AG09319 (cell line): ENCODE measurements around the gene STAG1.

Experiments
- DNase-seq: peaks from one replicate; pipeline ENCODE4 v3.0.0-alpha.2; 2010; ENCODE audit warnings: low read depth; ENCODE audit errors: extremely low read depth
- TF ChIP-seq, protein P1 (sequence below): IDR thresholded peaks from 2 replicates; pipeline ENCODE4 v1.5.1; 2011; ENCODE audit warnings: low read depth, mild to moderate bottlenecking, inconsistent platforms, low read length, moderate library complexity

The STAG1 gene

GRCh38 chr3:136698361-136698760, 53.8 kb downstream of the STAG1 start:
- TF ChIP-seq, protein P1, sequence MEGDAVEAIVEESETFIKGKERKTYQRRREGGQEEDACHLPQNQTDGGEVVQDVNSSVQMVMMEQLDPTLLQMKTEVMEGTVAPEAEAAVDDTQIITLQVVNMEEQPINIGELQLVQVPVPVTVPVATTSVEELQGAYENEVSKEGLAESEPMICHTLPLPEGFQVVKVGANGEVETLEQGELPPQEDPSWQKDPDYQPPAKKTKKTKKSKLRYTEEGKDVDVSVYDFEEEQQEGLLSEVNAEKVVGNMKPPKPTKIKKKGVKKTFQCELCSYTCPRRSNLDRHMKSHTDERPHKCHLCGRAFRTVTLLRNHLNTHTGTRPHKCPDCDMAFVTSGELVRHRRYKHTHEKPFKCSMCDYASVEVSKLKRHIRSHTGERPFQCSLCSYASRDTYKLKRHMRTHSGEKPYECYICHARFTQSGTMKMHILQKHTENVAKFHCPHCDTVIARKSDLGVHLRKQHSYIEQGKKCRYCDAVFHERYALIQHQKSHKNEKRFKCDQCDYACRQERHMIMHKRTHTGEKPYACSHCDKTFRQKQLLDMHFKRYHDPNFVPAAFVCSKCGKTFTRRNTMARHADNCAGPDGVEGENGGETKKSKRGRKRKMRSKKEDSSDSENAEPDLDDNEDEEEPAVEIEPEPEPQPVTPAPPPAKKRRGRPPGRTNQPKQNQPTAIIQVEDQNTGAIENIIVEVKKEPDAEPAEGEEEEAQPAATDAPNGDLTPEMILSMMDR = no peak
- DNase-seq = no peak

DNA sequence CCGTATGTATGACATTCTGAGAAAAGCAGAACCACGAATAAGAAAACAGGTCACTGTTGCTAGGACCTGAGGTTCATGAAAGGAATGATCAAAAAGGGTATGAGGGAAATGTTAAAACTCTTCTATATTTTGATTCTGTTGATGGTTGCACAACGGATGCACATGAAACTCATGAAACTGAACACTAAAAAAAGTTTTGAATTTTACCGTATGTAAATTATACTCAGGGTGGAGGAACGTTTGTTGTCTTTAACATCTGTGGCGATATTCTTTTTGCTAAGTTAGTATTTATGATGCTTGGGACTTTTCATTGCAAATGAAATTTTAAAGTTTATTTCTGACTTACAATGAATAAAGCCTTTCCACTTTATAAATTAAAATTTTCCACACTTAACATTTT, 55.4 kb downstream of the STAG1 start:
- DNase-seq = no peak
- TF ChIP-seq, protein P1 = no peak

DNA sequence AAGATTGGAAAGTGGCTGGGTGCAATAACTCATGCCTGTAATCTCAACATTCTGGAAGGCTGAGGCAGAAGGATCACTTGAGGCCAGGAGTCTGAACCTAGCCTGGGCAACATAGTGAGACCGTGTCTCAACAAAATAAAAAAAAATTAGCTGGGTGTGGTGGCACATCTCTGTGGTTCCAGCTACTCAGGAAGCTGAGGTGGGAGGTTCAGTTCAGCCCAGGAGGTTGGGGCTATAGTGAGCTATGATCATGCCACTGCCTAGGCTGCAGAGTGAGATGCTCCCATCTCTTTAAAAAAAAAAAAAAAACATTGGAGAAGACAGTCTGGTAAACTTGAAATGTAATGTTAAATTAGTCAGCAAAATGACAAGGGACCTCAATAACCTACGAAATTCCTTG, 57.9 kb downstream of the STAG1 start:
- TF ChIP-seq, protein P1 = no peak
- no peak for DNase-seq

DNA sequence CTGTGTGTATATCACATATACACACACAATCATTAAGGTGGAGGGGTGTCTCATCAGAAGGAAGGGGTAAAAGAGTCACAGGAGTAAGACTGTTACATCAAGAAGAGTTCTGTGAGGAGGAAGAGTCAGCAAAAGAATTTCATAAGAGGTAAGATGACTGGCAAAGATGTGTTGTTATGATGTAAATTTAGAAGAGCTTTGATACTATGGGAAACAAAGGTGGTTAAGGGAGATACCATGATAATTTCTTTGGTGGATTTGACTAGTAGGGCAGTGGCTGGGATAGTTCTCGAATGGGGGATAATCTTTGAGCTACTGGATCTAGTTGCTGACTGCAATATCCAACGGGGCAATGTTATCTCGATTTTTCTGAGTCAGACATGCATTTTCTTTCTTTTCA, 61.6 kb downstream of the STAG1 start:
- TF ChIP-seq, protein P1 = no peak
- DNase-seq = no peak

- DNase-seq = no peak
- TF ChIP-seq, protein P1 = no peak
These were observed 66.3 kb downstream of the STAG1 start for GRCh38 chr3:136685882-136686281.

GRCh38 chr3:136682740-136683312, 69.4 kb downstream of the STAG1 start:
- TF ChIP-seq, protein P1 = no peak
- DNase-seq = no peak

GRCh38 chr3:136678981-136679380, 73.2 kb downstream of the STAG1 start:
- TF ChIP-seq, protein P1 = no peak
- no peak for DNase-seq
